Glomerular visceral epithelial cell (primary cell): ENCODE results near the gene TLL2.
A peak's percentile ranks its signal among the peaks of the same experiment; 100 is the strongest.

ENCODE experiments used
- DNase-seq: peaks from one replicate; pipeline ENCODE4 v3.0.0-alpha.2; 2016; ENCODE audit errors: extremely low spot score

TLL2 gene

DNA sequence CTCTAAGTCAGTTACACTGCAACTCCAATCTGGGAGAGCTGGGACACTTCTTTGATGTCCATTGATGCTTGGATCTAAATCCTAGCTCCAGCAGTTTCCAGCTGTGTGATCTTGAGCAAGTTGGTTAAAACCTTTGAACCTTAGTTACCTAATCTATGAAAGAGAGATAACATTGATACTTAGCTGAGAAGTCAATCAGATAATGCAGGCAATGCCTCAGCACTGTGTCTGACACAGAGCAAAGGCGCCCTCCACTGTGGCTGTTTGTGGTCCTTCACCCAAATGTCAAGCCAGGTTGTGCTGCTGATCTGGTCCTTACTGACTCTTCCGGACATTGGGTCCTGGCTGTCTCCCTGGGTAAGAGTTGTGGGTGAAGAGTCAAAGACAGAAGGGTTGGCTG is 189.3 kb downstream of the TLL2 start:
- DNase-seq, result no peak

- no peak for DNase-seq
Observed at GRCh38 chr10:96322275-96322674, 191.5 kb downstream of the TLL2 start.

DNA sequence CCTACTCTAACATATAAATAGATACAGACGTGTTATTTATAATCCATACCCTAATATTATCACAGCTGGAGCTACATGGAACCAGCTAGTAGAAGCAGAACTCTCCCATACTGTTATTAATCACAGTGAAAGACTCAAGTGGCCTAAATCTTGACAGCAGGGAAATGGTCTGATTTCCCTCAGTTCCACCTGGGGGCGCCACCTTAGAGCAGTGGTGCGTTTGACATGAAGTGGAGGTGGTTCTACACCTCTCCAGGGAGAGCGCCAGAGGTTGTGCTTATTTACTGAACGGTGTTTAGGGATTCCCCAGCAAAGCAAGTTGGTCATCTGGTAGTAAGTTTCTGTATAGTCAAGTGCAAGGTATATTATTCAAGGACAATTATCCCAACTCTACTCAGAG is 191.9 kb downstream of the TLL2 start:
- DNase-seq, result no peak

- DNase-seq, result peak; percentile 4
Observed at GRCh38 chr10:96319754-96320474, 193.8 kb downstream of the TLL2 start.

DNA sequence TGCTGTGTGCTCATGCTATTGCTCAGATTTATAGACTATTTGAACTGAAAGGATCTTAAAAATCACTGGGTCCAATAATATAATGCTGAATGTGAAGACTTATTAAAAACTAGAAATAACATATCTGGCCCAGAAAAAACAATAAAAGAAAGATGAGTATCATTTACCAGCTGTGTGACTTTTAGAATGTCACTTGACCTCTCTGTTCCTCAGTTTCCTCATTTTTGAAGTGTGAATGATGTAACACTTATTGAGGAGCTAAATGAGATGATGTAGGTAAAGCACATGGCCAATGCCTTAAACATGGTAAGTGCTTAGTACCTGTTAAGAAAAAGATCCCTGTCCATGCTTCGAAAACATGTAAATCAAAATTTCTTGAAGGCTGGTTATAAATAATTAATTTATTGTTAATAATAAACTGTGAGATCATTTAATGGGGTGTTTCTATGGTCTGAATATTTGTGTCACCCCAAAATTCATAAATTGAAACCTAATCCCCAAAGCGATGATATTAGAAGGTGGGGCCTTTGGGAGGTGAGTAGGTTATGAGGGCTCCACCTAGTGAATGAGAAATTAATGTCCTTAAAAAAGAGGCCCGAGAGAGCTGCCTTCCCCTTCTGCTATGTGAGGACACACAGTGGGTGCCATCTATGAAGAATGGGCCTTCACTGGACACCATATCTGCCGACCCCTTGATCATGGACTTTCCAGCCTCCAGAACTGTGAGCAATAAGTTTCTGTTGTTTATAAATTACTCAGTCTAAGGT is 196.5 kb downstream of the TLL2 start:
- DNase-seq, result no peak
